Ectodermal cell (in vitro differentiated cells): ENCODE data around the gene AKAP8.
A peak's percentile ranks its signal among the peaks of the same experiment; 100 is the strongest.
"Not testable (repeated sequence)": the region's sequence is repeated elsewhere in the genome, so short reads cannot be mapped to it uniquely, and the experiment has no call there.

Source experiments
- H3K27ac ChIP-seq: 2 replicates; pipeline ENCODE4 v1.7.0; 2013; ENCODE audit warnings: mild to moderate bottlenecking, low read depth, low read length; ENCODE audit not compliant: insufficient read depth, poor library complexity, severe bottlenecking
- H3K27me3 ChIP-seq: 2 replicates; pipeline ENCODE4 v1.7.0; 2013; ENCODE audit warnings: mild to moderate bottlenecking, low read length; ENCODE audit not compliant: insufficient read depth, control insufficient read depth, poor library complexity, severe bottlenecking
- H3K36me3 ChIP-seq: one replicate; pipeline ENCODE4 v1.7.0; 2013; ENCODE audit warnings: low read length; ENCODE audit not compliant: control insufficient read depth, insufficient read depth
- H3K4me1 ChIP-seq: one replicate; pipeline ENCODE4 v1.7.0; 2013; ENCODE audit warnings: low read length; ENCODE audit not compliant: control insufficient read depth, insufficient read depth
- H3K4me3 ChIP-seq: 2 replicates; pipeline ENCODE4 v1.7.0; 2013; ENCODE audit warnings: low read depth, low read length, control low read depth; ENCODE audit not compliant: insufficient read depth
- H3K9me3 ChIP-seq: 2 replicates; pipeline ENCODE4 v1.7.0; 2013; ENCODE audit warnings: mild to moderate bottlenecking, low read length, moderate library complexity; ENCODE audit not compliant: control insufficient read depth
- whole genome bisulfite sequencing, 2 experiments: methylation state at CpG; one replicate each; pipeline ENCODE4 v1.1.7; 2013; ENCODE audit warnings: missing lambda C conversion rate in 2 of 2; 5-methylcytosine and 5-hydroxymethylcytosine counted together

AKAP8 gene

DNA sequence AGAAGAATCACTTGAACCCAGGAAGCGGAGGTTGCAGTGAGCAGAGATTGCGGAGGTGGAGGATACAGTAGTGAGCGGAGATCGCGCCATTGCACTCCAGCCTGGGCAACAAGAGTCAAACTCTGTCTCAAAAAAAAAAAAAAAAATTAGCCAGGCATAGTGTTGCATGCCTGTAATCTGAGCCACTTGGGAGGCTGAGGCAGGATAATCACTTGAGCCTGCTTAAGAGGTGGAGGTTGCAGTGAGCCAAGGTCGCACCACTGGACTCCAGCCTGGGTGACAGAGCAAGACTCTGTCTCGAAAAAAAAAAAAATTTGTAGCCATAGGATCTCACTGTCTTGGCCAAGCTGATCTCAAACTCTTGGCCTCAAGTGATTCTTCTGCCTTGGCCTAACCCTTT, 43.6 kb downstream of the AKAP8 start:
- H3K27ac ChIP-seq, H3K4me3 ChIP-seq, H3K36me3 ChIP-seq, H3K4me1 ChIP-seq, H3K9me3 ChIP-seq, H3K27me3 ChIP-seq: not testable (repeated sequence)
- 85 to 87% methylated on average over 7 of the region's 7 CpGs for WGBS, 2 experiments

DNA sequence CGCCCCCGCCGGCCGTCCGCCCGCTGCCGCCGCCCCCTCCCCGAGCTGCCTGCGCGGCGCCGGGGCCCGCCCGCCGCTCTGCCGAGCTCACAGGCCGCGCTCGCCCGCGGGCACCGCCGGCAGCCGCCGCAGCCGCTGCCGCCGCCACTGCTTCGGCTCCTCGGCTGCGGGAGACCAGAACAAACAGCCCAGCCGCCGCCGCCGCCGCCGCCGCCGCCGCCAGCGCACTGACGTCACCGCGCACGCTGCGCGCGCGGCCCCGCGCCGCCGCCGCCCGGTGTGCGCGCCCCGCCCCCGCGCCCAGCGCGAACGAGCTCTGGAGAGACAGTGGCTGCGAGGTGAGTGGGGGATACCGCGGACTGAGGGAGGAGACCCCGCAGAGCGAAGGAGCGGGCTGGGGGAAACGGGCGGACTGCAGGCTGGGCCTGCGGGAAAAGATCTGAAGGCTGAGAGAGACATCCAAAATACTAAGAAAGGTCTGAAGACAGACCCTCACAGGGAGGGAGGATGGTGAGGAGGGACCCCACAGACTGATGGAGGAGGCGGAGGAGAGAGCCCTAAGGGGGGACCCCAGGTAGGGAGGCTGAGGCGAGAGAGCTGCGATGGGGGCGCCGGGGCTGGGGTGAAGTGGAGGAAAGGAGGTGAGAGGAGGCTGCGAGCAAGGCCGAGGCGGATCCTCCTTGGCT, 47.1 kb downstream of the AKAP8 start, which contains the start of gene BRD4:
Gene BRD4, minus strand, starts transcription at position 229 of the 686 bp plus-strand sequence. CDS start 59,440 bp downstream, outside the sequence.
- Histone ChIP-seq H3K27ac (peak within 1 kb of the TSS; percentile 86), H3K4me1 (peaks cover 6% of the 10 kb centered on the region), H3K4me3 (peak within 1 kb of the TSS; percentile 95), H3K9me3 (no peaks in the 10 kb centered on the region), H3K27me3 (no peaks in the 10 kb centered on the region), H3K36me3 (no peaks in the 10 kb centered on the region)
- 3 to 4% methylated on average over 81 of the region's 81 CpGs for WGBS, 2 experiments

DNA sequence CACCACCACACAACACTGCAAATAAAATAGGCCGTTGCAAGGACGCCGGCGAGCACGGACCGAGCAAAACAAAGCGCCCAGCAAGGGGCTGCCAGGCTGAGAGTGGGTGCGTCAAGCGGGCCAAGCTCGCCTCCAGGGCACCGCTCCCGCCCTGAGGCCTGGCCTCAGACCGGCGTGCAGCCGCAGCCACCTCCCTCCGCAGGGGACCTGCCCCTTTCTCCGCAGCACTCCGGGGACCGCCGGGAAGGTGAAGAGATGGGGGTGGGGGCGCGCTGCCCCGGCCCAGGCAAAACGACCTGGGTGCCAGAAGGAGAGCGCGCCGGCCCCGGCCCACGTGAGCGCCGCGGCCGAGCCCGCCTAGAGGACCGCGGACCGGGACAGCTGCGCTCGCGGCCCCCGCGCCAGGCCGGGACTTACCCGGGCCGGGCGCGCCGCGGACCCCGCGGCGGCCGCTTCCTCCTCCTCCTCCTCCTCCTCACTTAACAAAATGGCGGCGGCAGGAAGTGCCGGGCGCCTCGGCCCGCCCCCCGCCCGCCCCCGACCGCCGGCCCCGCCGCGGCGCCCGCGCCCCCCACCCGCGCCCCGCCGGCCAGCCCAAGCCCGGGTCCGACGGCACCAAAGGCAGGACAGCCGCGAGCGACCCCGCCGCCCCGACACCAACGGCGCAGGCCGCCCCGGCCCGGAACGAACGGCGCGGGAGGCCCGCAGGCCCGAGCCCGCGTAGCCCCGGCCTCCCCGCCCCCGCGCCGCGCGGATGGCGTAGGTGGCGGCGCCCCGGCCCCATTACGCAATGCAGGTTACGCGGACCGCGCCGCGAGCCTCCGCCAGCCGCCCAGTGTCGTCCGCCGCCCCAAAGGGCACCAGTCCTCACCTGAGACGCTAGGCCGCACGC, 47.9 kb downstream of the AKAP8 start:
- H3K27me3 ChIP-seq: no peaks in the 10 kb centered on the region
- H3K9me3 ChIP-seq: no peaks in the 10 kb centered on the region
- no peaks in the 10 kb centered on the region for H3K36me3 ChIP-seq
- H3K27ac ChIP-seq: peak overlapping the region; percentile 86
- peak overlapping the region; percentile 95 for H3K4me3 ChIP-seq
- H3K4me1 ChIP-seq: peaks cover 6% of the 10 kb centered on the region
- WGBS, 2 experiments: 0% methylated on average over 122 of the region's 122 CpGs

DNA sequence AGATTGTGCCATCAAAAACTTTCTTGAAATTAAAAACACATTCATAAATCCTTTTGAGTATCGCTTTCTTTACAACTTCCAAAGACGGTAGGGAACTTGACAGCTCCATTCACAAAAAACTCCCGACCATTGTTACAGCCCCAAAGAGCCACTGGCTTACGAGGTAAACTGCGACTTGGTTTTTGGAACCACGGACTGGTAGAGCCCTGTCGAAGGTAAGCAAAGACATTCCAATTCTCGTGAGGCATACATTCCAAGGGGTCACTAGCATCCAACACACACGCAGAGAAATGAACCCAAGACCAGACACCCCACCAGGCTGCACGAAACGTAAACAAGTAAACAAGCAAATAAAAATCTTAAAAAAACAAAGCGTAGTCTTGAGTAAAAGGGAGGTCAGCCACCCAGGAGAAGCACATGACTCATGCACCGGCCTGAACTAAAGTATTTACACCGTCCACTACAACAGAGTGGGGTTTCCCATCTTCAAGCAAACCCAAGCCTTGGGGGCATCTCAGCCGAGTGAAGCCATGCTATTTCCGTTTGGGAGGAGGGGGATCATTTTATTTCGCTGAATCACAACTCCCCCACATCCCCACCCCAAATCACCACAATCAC, 48.7 kb downstream of the AKAP8 start:
- Histone ChIP-seq H3K36me3 (no peaks in the 10 kb centered on the region), H3K27ac (no peak overlapping the region), H3K4me3 (peak overlapping the region; percentile 95), H3K27me3 (no peaks in the 10 kb centered on the region), H3K9me3 (no peaks in the 10 kb centered on the region), H3K4me1 (peaks cover 6% of the 10 kb centered on the region)
- 7 to 8% methylated on average over 17 of the region's 17 CpGs for WGBS, 2 experiments

DNA sequence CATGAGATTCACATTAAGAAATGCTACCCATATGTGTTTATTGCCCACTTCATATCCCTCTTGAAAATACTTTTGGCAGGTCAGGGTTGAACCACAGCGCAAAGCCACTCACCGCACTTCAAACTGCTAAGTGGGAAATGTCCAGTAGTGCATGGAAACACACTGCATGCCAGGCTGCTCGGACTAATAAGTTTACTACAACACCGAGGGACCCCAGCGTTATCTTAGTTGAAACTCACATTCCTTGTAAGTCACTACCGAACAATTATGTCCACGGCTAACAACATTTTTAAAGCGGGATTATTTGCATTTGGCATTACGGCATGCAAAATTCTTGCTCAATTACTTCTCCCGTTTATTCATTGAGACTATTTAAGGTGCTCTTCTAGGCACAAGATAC, 51.3 kb downstream of the AKAP8 start:
- Histone ChIP-seq H3K9me3 (no peaks in the 10 kb centered on the region), H3K4me1 (peaks cover 18% of the 10 kb centered on the region), H3K4me3 (no peak overlapping the region), H3K36me3 (no peaks in the 10 kb centered on the region), H3K27me3 (no peaks in the 10 kb centered on the region), H3K27ac (no peak overlapping the region)
- 95 to 96% methylated on average over 10 of the region's 10 CpGs for WGBS, 2 experiments

DNA sequence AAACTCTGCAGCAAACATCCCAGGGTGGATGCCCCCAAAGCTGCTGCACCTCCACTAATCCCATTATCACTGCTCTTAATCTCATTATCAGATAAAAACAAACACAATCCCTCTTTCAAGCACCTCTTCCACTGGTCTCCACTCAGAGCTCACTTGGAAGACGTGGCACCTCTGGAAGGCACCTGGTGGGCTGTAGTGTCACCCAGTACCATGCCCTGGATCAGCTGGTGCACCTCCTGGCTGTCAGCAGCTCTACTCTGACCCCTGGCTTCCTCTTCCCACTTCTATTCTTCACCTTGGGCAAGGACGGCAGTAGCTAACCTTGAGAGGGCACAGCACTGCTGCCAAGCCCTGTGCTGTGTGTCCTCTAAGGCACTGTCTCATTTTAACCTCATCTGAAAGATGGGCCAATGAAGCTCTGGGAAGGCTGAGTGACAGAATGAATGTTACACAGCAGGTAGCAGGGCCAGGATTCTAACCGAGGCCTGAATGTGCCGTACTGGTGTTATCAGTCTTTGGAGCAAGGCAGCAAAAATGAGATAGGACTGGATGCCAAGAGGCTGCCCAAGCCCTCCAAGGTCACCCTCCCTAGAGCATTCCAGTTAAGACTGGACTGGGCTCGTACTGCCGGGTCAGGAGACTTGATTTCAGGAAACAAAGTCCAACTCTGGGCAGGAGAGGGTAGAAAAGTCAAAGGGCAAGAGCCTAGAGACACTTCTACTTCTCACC, 54.6 kb downstream of the AKAP8 start:
- Histone ChIP-seq H3K27ac (peak overlapping the region; percentile 39), H3K4me1 (peaks cover 15% of the 10 kb centered on the region), H3K4me3 (no peak overlapping the region), H3K27me3 (no peaks in the 10 kb centered on the region), H3K9me3 (no peaks in the 10 kb centered on the region), H3K36me3 (no peaks in the 10 kb centered on the region)
- 64 to 72% methylated on average over 6 of the region's 6 CpGs for WGBS, 2 experiments

DNA sequence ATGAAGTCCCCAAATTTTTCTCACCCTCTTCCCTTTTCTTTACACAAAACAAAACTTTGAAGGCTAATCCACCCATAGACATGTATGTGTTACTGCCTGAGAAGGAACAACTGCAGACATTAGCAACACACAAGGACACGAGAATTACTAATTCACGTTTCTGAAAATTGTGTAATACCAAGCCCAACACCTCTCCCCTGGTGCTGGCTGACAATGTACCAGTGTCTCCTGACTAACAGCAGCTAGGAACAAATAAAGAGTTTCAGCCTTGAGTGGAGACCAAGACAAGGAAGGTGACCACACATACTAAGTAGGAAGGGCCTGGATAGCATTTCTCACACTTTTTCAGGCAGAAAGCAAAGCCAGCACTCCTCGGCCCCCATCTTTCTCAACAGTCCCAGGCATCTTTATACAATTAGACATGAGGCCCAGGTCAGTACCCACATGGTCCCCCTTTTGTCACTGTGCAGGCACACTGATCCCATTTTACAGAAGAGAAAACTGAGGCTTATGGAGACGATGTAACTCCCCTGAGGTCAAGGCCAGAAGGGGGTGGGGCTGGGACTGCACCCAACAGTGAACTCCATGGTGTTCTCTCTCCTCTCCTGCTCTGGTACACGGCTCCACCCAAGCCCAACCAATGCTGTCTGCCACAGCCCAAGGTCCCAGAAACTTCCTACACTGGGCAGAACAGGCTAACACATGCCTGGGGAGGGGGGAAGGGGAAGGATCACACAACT, 55.9 kb downstream of the AKAP8 start:
- H3K4me1 ChIP-seq: peaks cover 12% of the 10 kb centered on the region
- no peaks in the 10 kb centered on the region for H3K27me3 ChIP-seq
- no peaks in the 10 kb centered on the region for H3K9me3 ChIP-seq
- no peaks in the 10 kb centered on the region for H3K36me3 ChIP-seq
- H3K27ac ChIP-seq: no peak overlapping the region
- no peak overlapping the region for H3K4me3 ChIP-seq
- WGBS, 2 experiments: 86 to 91% methylated on average over 4 to 5 of the region's 5 CpGs

DNA sequence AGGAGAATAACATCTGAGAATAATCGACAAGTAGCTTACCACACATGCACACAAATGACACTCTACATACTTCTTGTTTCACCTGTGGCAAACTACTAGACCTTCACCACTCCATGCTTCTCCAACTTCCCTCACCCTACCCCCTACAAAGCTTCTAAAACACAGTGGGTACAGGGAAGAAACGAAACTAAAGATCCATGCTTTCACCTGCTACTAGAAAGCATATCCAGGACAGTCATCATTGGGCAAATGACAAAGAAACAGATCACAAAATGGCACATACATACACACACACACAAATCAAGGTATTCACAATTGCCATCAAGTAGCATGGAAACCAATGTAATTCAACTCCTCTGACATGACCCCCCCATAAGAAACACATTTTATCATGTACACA, 57.8 kb downstream of the AKAP8 start:
- no peaks in the 10 kb centered on the region for H3K36me3 ChIP-seq
- no peak overlapping the region for H3K27ac ChIP-seq
- no peaks in the 10 kb centered on the region for H3K9me3 ChIP-seq
- peaks cover 12% of the 10 kb centered on the region for H3K4me1 ChIP-seq
- WGBS, 2 experiments: 88 to 91% methylated on average over 2 of the region's 2 CpGs
- no peak overlapping the region for H3K4me3 ChIP-seq
- no peaks in the 10 kb centered on the region for H3K27me3 ChIP-seq

DNA sequence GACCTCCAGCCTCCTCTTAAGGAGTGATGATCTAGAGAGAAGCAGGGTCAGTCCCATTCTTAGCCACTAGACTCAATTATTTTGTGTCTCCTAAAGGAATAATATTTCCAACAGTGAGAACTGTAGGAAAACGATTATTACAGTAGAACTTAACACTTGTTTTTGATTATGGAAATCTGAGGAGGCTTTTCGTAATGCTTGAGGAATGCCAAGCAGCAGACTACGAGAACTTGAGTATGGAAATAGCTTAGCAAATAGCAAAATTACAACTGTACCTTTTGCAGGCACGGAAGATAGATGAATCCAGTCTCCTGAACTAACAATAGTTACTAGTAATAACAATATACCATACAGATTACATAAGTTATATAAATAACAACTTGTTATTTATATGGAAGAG, 59.5 kb downstream of the AKAP8 start:
- Histone ChIP-seq H3K36me3 (no peaks in the 10 kb centered on the region), H3K27me3 (no peaks in the 10 kb centered on the region), H3K9me3 (no peaks in the 10 kb centered on the region), H3K27ac (no peak overlapping the region), H3K4me1 (peaks cover 4% of the 10 kb centered on the region), H3K4me3 (no peak overlapping the region)
- 96 to 98% methylated on average over 3 to 4 of the region's 4 CpGs for WGBS, 2 experiments
